Measurements from ENCODE around the gene RBM4. TPM values are rescaled to one million over a fixed set of nuclear protein-coding genes. Genes with fewer than 3 reads are reported as not detected.
"Not testable (repeated sequence)": the region's sequence is repeated elsewhere in the genome, so short reads cannot be mapped to it uniquely, and the experiment has no call there.

Gene RBM4, protein sequence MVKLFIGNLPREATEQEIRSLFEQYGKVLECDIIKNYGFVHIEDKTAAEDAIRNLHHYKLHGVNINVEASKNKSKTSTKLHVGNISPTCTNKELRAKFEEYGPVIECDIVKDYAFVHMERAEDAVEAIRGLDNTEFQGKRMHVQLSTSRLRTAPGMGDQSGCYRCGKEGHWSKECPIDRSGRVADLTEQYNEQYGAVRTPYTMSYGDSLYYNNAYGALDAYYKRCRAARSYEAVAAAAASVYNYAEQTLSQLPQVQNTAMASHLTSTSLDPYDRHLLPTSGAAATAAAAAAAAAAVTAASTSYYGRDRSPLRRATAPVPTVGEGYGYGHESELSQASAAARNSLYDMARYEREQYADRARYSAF
- total RNA-seq = 100 to 1,000 TPM; 134 to 140 TPM

DNA sequence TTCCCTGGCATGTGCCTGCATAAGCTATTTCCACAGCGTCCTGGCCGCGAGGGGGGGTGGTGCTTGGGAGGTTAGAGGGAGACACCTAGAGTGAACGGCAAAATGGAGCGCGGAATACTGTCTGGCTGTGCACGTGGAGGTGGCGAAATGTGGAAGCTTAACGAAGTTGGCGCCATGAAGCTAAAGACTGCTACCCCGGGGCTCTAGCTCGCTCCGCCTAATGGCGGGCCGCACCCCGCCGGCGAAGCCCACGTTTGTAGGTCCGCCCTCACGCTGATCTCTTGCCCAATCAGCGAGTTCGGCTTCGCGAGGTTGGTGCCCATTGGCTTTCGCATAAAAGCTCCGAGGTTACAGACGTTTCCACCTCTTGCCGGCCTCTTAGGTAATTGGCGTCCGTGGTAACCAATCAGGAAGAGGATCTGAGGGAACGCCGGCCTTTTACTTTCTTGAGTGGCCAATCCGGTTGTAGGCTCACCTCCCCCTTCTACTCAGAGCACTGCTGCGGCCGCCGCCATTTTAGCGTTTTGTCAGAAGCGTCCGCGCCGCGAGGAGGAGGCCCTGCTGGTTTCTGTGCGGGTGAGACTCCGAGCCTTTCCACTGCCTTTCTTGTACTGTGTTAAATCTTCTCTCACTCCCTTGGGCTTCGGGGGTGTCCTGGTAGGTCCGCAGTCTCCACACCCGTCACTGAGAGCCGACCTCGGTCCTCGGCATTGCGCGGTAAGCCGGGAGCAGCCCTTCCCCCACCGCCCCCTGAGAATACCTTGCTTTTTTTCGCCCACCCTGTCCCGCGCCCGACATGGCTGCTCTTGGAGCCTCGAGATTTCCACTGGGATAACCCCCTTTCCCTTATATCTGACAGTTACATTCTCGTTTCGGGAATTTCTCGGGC is at the start of gene RBM4:
Gene RBM4, plus strand, starts transcription at position 527 of the 889 bp plus-strand sequence. CDS start 1,009 bp downstream, outside the sequence.
- Mint-ChIP-seq H3K27ac (peak within 1 kb of the TSS; percentile 99), H3K4me3 (peak within 1 kb of the TSS; percentile 99), H3K27me3 (no peaks in the 10 kb centered on the region), H3K4me1 (peaks cover 64% of the 10 kb centered on the region), H3K36me3 (peaks cover 76% of the 10 kb centered on the region), H3K9me3 (no peaks in the 10 kb centered on the region)
- DNase-seq = peak; percentile 95

DNA sequence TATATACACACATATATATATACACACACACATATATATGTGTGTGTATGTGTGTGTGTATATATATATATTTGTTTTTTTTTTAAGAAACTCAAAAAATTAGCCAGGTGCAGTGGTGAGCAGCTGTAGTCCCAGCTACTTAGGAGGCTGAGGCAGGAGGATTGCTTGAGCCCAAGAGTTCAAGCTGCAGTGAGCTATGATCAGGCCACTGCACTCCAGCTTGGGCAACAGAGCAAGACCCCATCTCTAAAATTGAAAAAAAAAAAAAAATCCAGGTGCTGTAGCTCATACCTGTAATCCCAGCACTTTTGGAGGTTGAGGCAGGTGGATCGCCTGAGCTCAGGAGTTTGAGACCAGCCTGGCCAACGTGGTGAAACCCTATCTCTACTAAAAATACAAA is 49.2 kb upstream of the RBM4 start:
- not testable (repeated sequence) for H3K27ac Mint-ChIP-seq, H3K36me3 Mint-ChIP-seq, H3K9me3 Mint-ChIP-seq, DNase-seq, H3K4me3 Mint-ChIP-seq, H3K27me3 Mint-ChIP-seq
- H3K4me1 Mint-ChIP-seq = peaks cover 12% of the 10 kb centered on the region

DNA sequence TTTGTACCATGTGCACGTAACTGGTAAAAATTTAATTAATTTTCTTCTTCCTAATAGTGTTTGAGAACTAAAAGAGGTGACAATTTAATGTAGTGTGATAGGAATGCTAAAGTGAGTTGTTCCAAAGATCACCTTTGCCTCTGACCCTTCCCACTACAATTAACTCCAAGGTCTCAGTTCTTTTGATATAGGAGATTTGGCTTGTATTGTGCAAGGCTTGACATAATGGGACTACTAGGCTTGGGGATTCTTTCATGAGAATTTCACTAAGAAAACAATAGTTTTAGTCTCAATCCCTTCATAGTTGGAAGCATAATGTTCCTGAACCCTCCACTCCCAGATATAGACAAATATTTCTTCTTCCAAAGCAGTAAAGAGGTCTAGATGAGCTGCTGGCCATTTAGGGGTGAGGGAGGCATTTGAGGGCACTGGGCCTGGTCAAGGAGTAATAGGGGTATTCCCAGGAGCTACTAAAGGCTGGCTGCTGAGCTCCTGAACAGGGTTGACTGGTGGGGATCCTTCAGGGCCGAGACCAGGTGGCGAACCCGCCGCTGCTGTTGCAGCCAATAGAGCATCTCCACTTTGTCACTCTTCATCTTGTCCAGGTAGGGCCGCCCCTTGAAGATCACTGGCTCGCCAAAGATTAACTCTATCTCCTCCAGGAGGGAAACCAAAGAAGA is 48.4 kb upstream of the RBM4 start:
- Mint-ChIP-seq H3K27me3 (no peaks in the 10 kb centered on the region), H3K4me1 (peaks cover 17% of the 10 kb centered on the region), H3K4me3 (no peak overlapping the region), H3K36me3 (peaks cover 3% of the 10 kb centered on the region), H3K9me3 (no peaks in the 10 kb centered on the region), H3K27ac (no peak overlapping the region)
- DNase-seq = no peak

DNA sequence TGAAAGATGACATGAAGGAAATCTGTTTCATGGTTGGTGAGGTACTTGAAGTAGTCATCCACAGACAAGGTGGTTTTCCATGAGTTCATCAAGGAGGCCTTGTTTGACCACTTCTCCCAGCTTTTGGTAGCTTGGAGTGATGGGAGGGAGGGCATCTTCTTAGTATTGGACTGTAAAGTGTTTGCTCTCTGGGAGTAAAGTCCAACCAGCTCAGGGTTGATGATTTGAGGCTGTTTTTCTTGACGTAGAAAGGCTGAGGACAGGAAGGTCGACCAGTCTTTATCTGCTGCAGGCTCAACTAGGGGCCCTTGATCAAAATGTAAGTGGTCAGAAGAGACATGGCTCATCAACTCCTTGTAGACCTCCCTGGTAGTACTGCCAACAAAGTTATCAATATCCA is 47.3 kb upstream of the RBM4 start:
- Mint-ChIP-seq H3K27ac (no peak overlapping the region), H3K27me3 (no peaks in the 10 kb centered on the region), H3K36me3 (peaks cover 3% of the 10 kb centered on the region), H3K9me3 (no peaks in the 10 kb centered on the region), H3K4me3 (no peak overlapping the region), H3K4me1 (peaks cover 23% of the 10 kb centered on the region)
- DNase-seq = no peak

DNA sequence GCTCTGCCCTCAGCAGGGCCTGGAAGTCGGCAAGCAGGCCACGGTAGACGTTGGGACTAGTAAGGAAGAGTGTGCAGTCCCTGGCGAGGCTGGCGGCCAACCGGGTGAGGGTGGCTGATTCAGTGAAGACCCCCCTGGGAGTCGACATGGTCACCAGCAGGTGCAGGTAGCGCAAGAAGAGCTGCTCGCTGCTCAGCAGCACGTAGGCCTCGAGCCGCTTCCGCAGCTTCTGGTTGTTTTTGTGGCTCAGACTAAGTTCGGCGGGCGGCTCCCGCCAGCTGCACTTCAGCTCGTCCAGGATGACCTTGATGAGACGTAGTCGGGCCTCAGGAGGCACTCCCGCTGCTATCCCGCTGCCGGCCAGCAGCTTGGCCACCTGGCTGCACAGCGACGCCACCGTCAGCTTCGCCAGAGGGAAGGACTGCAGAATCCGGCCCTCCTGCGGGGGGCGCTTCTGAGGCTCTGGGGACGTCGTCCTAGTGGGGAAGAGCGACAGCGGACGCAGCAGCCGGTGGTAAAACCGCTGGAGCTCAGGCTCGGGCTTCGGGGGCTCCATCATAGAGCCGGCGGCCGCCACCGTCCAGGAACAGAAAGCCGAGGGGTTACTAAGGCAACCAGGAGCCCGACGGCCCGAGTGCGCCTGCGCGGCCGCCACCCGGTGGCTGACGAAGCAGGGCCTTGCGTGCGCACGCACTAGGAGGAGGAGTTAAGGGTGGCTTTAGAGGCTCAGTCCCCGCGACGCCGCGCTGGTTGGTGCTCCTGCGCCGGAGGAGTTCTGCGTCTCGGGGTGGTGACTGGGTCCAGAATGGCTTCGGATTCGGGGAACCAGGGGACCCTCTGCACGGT is 45.8 kb upstream of the RBM4 start, which contains the start of the genes CCDC87 and CCS:
Gene CCDC87, minus strand, starts transcription at position 607 of the 846 bp plus-strand sequence. Its CDS starts 48 bp downstream, at position 559.
Gene CCS, plus strand, starts transcription at position 729 of the 846 bp plus-strand sequence. Its CDS starts 77 bp downstream, at position 806.
- Mint-ChIP-seq H3K4me3 (peak within 1 kb of the TSS; percentile 100), H3K9me3 (no peaks in the 10 kb centered on the region), H3K36me3 (peaks cover 3% of the 10 kb centered on the region), H3K27ac (peak within 1 kb of the TSS; percentile 97), H3K27me3 (no peaks in the 10 kb centered on the region), H3K4me1 (peaks cover 23% of the 10 kb centered on the region)
- peak; percentile 98 for DNase-seq

DNA sequence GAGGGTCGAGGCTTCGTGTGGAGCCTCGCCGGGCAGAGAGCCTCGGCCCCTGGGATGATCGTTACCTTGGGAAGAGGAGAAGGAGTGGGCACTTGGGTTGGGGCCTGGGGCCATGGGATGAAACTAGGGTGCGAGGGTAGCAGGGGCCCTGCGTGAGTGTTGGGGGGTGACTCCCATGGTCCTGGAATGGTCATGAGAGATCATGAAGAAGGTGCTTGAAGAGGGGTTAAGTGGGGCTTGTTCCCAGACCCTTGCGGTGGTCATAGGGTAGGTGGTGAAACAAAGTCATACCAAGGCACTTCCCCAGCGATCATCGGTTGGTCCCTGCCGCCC is 45.2 kb upstream of the RBM4 start:
- H3K4me3 Mint-ChIP-seq = peak overlapping the region; percentile 100
- DNase-seq = no peak
- H3K27me3 Mint-ChIP-seq = no peaks in the 10 kb centered on the region
- peak overlapping the region; percentile 97 for H3K27ac Mint-ChIP-seq
- H3K9me3 Mint-ChIP-seq = no peaks in the 10 kb centered on the region
- peaks cover 3% of the 10 kb centered on the region for H3K36me3 Mint-ChIP-seq
- peaks cover 23% of the 10 kb centered on the region for H3K4me1 Mint-ChIP-seq

DNA sequence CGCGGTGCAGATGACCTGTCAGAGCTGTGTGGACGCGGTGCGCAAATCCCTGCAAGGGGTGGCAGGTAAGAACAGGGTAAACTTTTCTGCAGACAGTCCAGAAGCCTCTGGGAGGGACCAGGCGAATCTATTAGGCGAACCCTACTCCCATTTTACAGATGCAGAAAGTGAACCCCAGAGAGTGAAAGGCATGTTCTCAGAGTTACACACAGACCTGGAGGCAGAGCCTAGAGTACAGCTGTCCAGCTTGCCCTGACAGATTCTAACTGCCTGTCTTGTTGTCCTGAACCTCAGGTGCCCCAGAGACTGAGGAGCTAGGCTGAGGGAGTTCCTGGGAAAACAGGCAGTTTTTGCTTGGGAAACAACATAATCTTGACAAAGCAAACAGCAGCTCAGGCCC is 44.9 kb upstream of the RBM4 start:
- no peak for DNase-seq
- H3K27ac Mint-ChIP-seq = peak overlapping the region; percentile 97
- peak overlapping the region; percentile 100 for H3K4me3 Mint-ChIP-seq
- no peaks in the 10 kb centered on the region for H3K27me3 Mint-ChIP-seq
- H3K36me3 Mint-ChIP-seq = peaks cover 3% of the 10 kb centered on the region
- H3K9me3 Mint-ChIP-seq = no peaks in the 10 kb centered on the region
- H3K4me1 Mint-ChIP-seq = peaks cover 23% of the 10 kb centered on the region

DNA sequence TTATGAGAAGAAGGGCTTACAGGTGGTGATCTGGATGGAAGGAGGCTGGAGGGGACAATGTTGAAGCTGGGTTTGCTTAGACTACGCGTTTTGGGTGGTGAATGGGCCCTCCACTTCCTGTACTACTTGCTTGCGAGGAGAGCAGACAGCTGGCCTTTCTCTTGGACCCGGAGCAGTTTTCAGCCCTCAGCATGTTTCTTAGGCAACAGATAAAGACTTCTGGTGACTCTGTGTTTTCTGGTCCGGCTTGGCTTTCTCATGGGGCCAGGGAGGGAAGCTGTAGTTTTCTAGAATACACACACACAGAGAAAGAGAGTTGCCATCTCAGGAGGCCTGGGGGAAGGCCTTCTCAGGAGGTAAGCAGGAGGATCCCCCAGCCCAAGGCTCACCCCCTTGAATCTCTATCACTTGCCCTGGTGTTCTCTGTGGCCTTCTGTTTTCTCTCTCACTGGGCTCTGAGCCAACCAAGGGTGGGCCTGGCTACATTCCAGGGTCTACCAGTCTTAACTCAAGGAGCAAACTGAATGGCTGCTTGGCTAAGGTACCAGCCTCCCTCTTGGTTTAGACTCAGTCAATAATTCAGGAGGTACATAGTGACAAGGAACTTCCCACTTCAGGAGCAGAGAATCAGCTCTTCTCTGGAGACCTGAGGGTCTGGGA is 43.1 kb upstream of the RBM4 start:
- peaks cover 3% of the 10 kb centered on the region for H3K36me3 Mint-ChIP-seq
- no peaks in the 10 kb centered on the region for H3K9me3 Mint-ChIP-seq
- H3K27ac Mint-ChIP-seq = peak overlapping the region; percentile 68
- peaks cover 23% of the 10 kb centered on the region for H3K4me1 Mint-ChIP-seq
- no peak for DNase-seq
- H3K27me3 Mint-ChIP-seq = no peaks in the 10 kb centered on the region
- peak overlapping the region; percentile 46 for H3K4me3 Mint-ChIP-seq

DNA sequence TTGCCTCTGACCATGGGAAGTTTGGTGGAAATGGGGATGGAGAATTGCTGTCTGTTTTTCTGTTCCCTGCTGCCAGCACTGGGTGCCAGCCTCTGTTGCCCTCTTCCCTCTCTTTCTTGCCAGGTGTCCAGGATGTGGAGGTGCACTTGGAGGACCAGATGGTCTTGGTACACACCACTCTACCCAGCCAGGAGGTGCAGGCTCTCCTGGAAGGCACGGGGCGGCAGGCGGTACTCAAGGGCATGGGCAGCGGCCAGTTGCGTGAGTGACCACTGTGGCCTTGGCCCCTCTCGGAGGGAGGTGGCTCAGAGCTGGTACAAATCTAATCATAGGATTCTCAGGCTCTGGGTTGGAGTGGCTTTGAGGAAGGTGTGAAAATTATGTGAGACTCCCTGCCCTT is 39.5 kb upstream of the RBM4 start:
- Mint-ChIP-seq H3K27ac (no peak overlapping the region), H3K36me3 (no peaks in the 10 kb centered on the region), H3K9me3 (no peaks in the 10 kb centered on the region), H3K27me3 (no peaks in the 10 kb centered on the region), H3K4me1 (peaks cover 12% of the 10 kb centered on the region), H3K4me3 (no peak overlapping the region)
- no peak for DNase-seq

DNA sequence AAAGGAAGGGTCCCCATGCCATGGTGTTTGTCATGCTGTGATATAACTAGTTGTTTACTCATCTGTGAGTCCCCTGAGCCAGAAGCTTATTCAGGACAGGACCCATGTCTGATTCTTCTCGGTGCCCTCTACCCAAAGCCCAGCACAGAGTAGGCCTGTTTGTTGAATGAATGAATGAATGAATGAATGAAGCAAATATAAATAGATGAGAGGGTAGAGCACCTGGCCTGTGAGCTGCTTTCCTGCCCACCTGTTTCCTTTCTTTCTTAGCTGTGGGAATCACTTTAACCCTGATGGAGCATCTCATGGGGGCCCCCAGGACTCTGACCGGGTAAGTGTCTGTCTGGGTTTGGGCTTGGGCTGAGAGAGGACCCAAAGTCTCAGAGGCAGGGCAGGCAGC is 38.3 kb upstream of the RBM4 start:
- no peak overlapping the region for H3K4me3 Mint-ChIP-seq
- no peak for DNase-seq
- no peaks in the 10 kb centered on the region for H3K27me3 Mint-ChIP-seq
- H3K4me1 Mint-ChIP-seq = peaks cover 5% of the 10 kb centered on the region
- H3K27ac Mint-ChIP-seq = no peak overlapping the region
- peaks cover 1% of the 10 kb centered on the region for H3K36me3 Mint-ChIP-seq
- no peaks in the 10 kb centered on the region for H3K9me3 Mint-ChIP-seq

DNA sequence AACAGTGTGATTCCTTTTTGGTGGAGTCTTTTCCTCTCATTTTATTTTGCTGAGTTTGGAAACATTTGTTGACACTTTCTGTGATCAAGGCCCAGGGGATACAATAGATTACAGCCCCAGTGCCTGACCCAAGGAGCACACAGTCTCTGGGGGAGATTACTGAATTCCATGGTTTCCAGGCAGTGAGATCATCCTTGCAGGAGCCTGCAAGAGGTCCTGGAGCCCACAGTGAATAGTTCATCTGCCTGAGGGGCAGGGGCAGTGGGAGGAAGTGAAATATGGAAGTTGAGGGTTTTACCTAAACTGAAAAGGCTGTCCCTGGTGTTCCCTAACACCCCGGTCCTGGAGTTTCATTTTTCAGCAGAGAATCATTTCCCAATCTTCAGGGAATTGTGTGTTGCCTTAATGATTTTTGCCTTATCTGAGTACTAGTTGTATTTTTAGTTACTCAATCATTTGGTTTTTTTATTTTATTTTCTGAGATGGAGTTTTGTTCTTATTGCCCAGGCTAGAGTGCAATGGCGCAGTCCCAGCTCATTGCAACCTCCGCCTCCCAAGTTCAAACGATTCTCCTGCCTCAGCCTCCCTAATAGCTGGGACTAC is 37.8 kb upstream of the RBM4 start:
- no peaks in the 10 kb centered on the region for H3K27me3 Mint-ChIP-seq
- H3K4me1 Mint-ChIP-seq = peaks cover under 1% of the 10 kb centered on the region
- peaks cover 1% of the 10 kb centered on the region for H3K36me3 Mint-ChIP-seq
- no peak overlapping the region for H3K27ac Mint-ChIP-seq
- no peak overlapping the region for H3K4me3 Mint-ChIP-seq
- DNase-seq = no peak
- H3K9me3 Mint-ChIP-seq = no peaks in the 10 kb centered on the region

DNA sequence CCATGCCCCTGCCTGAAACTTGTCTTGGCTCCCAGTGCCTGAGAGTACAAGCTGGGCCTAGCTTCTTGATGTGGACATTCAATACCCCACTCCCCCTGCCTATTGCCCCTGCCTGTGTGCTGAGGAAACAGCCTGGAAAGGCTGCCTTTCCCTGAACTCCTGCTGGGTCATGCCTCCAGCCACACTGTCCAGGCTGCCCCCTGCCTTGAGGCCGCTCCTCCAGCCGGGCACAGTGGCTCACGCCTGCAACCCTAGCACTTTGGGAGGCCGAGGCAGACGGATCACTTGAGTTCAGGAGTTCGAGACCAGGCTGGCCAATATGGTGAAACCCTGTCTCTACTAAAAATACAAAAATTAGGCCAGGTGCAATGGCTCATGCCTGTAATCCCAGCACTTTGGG is 35.4 kb upstream of the RBM4 start:
- no peaks in the 10 kb centered on the region for H3K27me3 Mint-ChIP-seq
- H3K4me1 Mint-ChIP-seq = no peaks in the 10 kb centered on the region
- H3K36me3 Mint-ChIP-seq = peaks cover 4% of the 10 kb centered on the region
- no peaks in the 10 kb centered on the region for H3K9me3 Mint-ChIP-seq
- H3K27ac Mint-ChIP-seq = no peak overlapping the region
- DNase-seq = no peak
- no peak overlapping the region for H3K4me3 Mint-ChIP-seq

DNA sequence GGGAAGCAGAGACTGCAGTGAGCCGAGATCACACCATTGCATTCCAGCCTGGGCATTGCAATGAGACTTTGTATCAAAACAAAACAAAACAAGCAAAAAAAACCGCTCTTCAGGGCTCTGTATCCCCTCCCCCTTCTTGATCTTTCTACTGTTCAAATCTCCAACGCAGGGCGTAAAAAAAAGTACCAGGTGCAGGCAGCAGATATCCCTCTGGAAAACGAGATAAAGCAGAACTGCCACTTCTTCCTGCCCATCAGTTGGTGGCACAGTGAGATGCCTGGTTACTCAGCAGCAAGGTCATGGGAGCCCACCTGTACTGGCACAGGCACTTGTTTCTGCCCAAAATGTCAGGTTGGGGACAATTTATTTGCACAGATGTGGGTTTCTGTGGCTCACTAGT is 34.3 kb upstream of the RBM4 start:
- no peaks in the 10 kb centered on the region for H3K27me3 Mint-ChIP-seq
- no peak overlapping the region for H3K4me3 Mint-ChIP-seq
- no peaks in the 10 kb centered on the region for H3K9me3 Mint-ChIP-seq
- no peak overlapping the region for H3K27ac Mint-ChIP-seq
- DNase-seq = no peak
- H3K36me3 Mint-ChIP-seq = peaks cover 4% of the 10 kb centered on the region
- no peaks in the 10 kb centered on the region for H3K4me1 Mint-ChIP-seq
